ENCODE data around the gene BIRC2.

GRCh38 chr11:102319544-102319943 lies 27.5 kb upstream of the BIRC2 start:
- TF ChIP-seq CTCF (IDR thresholded peaks at IDR 0.05) (no peak), POLR2A (IDR thresholded peaks at IDR 0.05) (no peak)
